C4-2B (cell line): ENCODE measurements around the gene SPHKAP.

Source experiments
- ZFX ChIP-seq: fragments of 450-650 bp; IDR thresholded peaks from 2 replicates; pipeline ENCODE4 v1.6.1; 2017
- TF ChIP-seq, protein P1 (sequence below): fragments of 450-650 bp; conservative IDR thresholded peaks from 2 replicates; pipeline ENCODE4 v1.5.1; 2017; ENCODE audit warnings: mild to moderate bottlenecking

- TF ChIP-seq, protein P1, sequence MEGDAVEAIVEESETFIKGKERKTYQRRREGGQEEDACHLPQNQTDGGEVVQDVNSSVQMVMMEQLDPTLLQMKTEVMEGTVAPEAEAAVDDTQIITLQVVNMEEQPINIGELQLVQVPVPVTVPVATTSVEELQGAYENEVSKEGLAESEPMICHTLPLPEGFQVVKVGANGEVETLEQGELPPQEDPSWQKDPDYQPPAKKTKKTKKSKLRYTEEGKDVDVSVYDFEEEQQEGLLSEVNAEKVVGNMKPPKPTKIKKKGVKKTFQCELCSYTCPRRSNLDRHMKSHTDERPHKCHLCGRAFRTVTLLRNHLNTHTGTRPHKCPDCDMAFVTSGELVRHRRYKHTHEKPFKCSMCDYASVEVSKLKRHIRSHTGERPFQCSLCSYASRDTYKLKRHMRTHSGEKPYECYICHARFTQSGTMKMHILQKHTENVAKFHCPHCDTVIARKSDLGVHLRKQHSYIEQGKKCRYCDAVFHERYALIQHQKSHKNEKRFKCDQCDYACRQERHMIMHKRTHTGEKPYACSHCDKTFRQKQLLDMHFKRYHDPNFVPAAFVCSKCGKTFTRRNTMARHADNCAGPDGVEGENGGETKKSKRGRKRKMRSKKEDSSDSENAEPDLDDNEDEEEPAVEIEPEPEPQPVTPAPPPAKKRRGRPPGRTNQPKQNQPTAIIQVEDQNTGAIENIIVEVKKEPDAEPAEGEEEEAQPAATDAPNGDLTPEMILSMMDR, result peak; percentile 76
- no peak for TF ChIP-seq ZFX
Observed at GRCh38 chr2:228048838-228049490, 132.5 kb downstream of the SPHKAP start.
